ENCODE results near the gene MTTP.

DNA sequence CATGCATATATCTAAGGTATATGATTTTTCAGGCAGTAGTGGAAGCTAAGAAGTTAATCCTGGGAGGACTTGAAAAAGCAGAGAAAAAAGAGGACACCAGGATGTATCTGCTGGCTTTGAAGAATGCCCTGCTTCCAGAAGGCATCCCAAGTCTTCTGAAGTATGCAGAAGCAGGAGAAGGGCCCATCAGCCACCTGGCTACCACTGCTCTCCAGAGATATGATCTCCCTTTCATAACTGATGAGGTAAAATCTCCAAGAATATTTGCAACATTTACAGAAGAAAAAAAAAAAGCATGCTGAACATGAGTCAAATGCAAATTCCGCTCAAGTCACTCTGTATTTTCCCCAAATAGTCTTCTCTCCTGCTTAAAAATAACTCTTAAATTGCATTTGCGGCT is 32.1 kb downstream of the MTTP start:
- TF ChIP-seq CTCF (IDR thresholded peaks at IDR 0.05; ENCODE audit: insufficient read depth, low read length, poor library complexity, severe bottlenecking) (no peak), EZH2phosphoT487 (conservative IDR thresholded peaks at IDR 0.05; ENCODE audit: low read length) (no peak)

All from SU-DHL-6 (cell line).